ENCODE measurements around the gene IQCN. TPM values are rescaled to one million over a fixed set of nuclear protein-coding genes. Genes with fewer than 3 reads are reported as not detected.
A peak's percentile ranks its signal among the peaks of the same experiment; 100 is the strongest.

Gene IQCN
- total and polyA plus RNA-seq, 10 of the 15 experiments (the other 5 are each of a cell fraction or from before 2014, with no cell fraction given) = 0.01 to 0.54 (median 0.23) TPM; not detected in 3

DNA sequence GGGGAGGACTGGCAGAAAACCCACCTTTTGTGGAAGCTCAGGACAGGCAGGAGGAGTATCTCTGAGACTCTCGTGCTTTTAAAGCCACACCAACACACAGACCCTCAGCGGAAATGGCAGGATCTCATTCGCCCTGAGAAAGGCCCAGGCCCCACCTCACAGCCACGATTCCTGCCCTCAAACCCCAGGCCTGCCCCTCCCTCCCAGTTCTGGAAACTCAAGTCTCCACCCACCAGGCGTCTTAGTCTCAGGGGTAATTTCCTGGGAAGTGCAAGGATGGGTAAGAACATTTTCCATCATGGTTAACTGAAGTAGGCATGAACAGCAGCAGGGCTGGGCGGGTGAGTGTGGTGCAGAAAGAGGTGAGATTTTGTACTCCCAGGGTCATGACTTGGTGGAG, 40.1 kb downstream of the IQCN start:
- Histone ChIP-seq H3K27me3 (replicated peaks in 1 of 2; ENCODE audit: control insufficient read depth in 2 of 2, insufficient read depth in 2 of 2, low read length in 1 of 2) (no peaks in the 10 kb centered on the region; a peak in 2 of 4 replicates), H3K79me2 (ENCODE audit: control insufficient read depth, insufficient read depth, low read length) (no peaks in the 10 kb centered on the region), H3K4me3 (no peak overlapping the region), H3K36me3 (ENCODE audit: control insufficient read depth in 2 of 2, insufficient read depth in 2 of 2, low read length in 1 of 2) (no peaks in the 10 kb centered on the region), H2AFZ (ENCODE audit: control insufficient read depth, low read depth, low read length) (no peak overlapping the region), H3K27ac (ENCODE audit: control insufficient read depth, insufficient read depth) (no peak overlapping the region), H3K4me1 (ENCODE audit: control insufficient read depth, insufficient read depth, low read length) (no peaks in the 10 kb centered on the region), H3K4me2 (ENCODE audit: control insufficient read depth, insufficient read depth) (no peak overlapping the region), H3K9ac (ENCODE audit: control insufficient read depth, insufficient read depth, low read length) (no peak overlapping the region), H4K20me1 (ENCODE audit: control insufficient read depth, insufficient read depth) (no peaks in the 10 kb centered on the region), H3K9me3 (replicated peaks; ENCODE audit: control insufficient read depth, insufficient read depth, low read length) (no peaks in the 10 kb centered on the region; the same call in 2 of the 3 replicates)
- SMC1A ChIA-PET (ENCODE audit: uncharacterized antibody, unreplicated experiment) = no interaction called here
- TF ChIP-seq, protein P1, sequence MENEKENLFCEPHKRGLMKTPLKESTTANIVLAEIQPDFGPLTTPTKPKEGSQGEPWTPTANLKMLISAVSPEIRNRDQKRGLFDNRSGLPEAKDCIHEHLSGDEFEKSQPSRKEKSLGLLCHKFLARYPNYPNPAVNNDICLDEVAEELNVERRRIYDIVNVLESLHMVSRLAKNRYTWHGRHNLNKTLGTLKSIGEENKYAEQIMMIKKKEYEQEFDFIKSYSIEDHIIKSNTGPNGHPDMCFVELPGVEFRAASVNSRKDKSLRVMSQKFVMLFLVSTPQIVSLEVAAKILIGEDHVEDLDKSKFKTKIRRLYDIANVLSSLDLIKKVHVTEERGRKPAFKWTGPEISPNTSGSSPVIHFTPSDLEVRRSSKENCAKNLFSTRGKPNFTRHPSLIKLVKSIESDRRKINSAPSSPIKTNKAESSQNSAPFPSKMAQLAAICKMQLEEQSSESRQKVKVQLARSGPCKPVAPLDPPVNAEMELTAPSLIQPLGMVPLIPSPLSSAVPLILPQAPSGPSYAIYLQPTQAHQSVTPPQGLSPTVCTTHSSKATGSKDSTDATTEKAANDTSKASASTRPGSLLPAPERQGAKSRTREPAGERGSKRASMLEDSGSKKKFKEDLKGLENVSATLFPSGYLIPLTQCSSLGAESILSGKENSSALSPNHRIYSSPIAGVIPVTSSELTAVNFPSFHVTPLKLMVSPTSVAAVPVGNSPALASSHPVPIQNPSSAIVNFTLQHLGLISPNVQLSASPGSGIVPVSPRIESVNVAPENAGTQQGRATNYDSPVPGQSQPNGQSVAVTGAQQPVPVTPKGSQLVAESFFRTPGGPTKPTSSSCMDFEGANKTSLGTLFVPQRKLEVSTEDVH (IDR thresholded peaks at IDR 0.05; ENCODE audit: low read depth, partially characterized antibody) = no peak
- DNase-seq (ENCODE audit: low read depth, low spot score) (no peak), ATAC-seq (no peak), FAIRE-seq (no peak)
- in situ Hi-C loops (cut with MboI) = no loop called here
- CTCF ChIA-PET = interaction anchor here (1.4 kb wide), 1 partner anchor 94 kb away, joined by 3 read pairs; no protein-coding TSS in a partner anchor
- POLR2A ChIA-PET = no interaction called here
- no TSS peak for BruUV-seq (replicated peaks)
- intact Hi-C loops (cut with micrococcal nuclease; ENCODE audit: unreplicated experiment) = no loop called here
- 29% methylated on average over 6 of the region's 6 CpGs for WGBS (ENCODE audit: insufficient coverage, insufficient replicate concordance, low lambda C conversion rate, missing lambda C conversion rate)
- RAD21 ChIA-PET (ENCODE audit: unreplicated experiment) = no interaction called here

DNA sequence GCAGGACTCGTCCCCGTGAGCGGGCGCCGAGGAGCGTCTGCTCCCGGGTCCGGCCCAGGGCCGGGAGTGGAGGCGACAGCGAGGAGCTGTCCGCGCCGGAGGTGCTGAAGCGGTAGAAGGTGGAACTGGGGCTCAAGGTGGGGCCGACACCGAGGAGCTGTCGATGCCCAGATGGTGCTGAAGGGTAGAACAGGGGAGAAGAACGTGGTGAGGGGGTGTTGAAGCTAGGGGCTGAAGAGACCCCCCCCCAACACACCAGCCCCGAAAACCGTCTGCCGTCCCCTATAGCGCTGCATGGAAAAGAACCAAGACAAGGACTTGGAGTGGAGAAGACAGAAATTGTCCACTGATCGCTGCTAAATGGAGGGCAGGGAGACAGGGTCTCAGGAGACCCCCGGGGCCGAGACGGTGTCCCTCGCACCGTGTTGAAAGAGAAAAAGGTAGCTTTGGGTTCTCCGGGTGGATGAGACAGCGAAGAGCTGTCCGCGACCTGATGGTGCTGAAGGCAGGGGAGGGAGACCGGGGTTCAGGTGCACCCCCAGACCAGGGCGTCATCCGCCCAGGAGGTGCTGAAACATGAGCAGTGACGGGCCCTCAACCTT, 40.9 kb downstream of the IQCN start:
- BruUV-seq (replicated peaks) = no TSS peak
- ChIA-PET RAD21 (ENCODE audit: unreplicated experiment) (no interaction called here), SMC1A (ENCODE audit: uncharacterized antibody, unreplicated experiment) (interaction anchor here (1.7 to 2.2 kb wide), 2 partner anchors 46 to 95 kb away, joined by 4 to 6 read pairs; no protein-coding TSS in a partner anchor), POLR2A (interaction anchor here (2.2 kb wide), 1 partner anchor 9 kb away, joined by 5 read pairs; no protein-coding TSS in a partner anchor), CTCF (interaction anchor here (0.6 to 1.4 kb wide), 4 partner anchors 11 to 95 kb away, joined by 3 to 4 read pairs (median 3); no protein-coding TSS in a partner anchor)
- no peak overlapping the region for H3K4me2 ChIP-seq (ENCODE audit: control insufficient read depth, insufficient read depth)
- H3K9me3 ChIP-seq (replicated peaks; ENCODE audit: control insufficient read depth, insufficient read depth, low read length) = no peaks in the 10 kb centered on the region; the same call in 2 of the 3 replicates
- ATAC-seq (peak; percentile 47; the same call in 2 of the 3 replicates), DNase-seq (ENCODE audit: low read depth, low spot score) (no peak), FAIRE-seq (no peak)
- 48% methylated on average over 37 of the region's 37 CpGs for WGBS (ENCODE audit: insufficient coverage, insufficient replicate concordance, low lambda C conversion rate, missing lambda C conversion rate)
- H3K27me3 ChIP-seq (replicated peaks in 1 of 2; ENCODE audit: control insufficient read depth in 2 of 2, insufficient read depth in 2 of 2, low read length in 1 of 2) = no peaks in the 10 kb centered on the region; a peak in 2 of 4 replicates
- no peaks in the 10 kb centered on the region for H3K4me1 ChIP-seq (ENCODE audit: control insufficient read depth, insufficient read depth, low read length)
- no peak overlapping the region for H3K27ac ChIP-seq (ENCODE audit: control insufficient read depth, insufficient read depth)
- no peak overlapping the region for H3K9ac ChIP-seq (ENCODE audit: control insufficient read depth, insufficient read depth, low read length)
- no peaks in the 10 kb centered on the region for H3K36me3 ChIP-seq (ENCODE audit: control insufficient read depth in 2 of 2, insufficient read depth in 2 of 2, low read length in 1 of 2)
- no peak overlapping the region for H2AFZ ChIP-seq (ENCODE audit: control insufficient read depth, low read depth, low read length)
- H4K20me1 ChIP-seq (ENCODE audit: control insufficient read depth, insufficient read depth) = no peaks in the 10 kb centered on the region
- in situ Hi-C loops (cut with MboI) = no loop called here
- no peak overlapping the region for H3K4me3 ChIP-seq
- no peaks in the 10 kb centered on the region for H3K79me2 ChIP-seq (ENCODE audit: control insufficient read depth, insufficient read depth, low read length)
- intact Hi-C loops (cut with micrococcal nuclease; ENCODE audit: unreplicated experiment) = no loop called here
- no peak for TF ChIP-seq SRF (IDR thresholded peaks at IDR 0.05; ENCODE audit: low read depth in 2 of 2, low read length in 2 of 2)
- no peak for TF ChIP-seq NR2C2 (IDR thresholded peaks at IDR 0.05; ENCODE audit: borderline replicate concordance, control insufficient read depth, insufficient read length, low read depth)
- no peak for TF ChIP-seq ZNF592 (IDR thresholded peaks at IDR 0.05)
